Pancreas (tissue), 10 donors: ENCODE measurements around the gene MDP1. TPM values are rescaled to one million over a fixed set of nuclear protein-coding genes. Genes with fewer than 3 reads are reported as not detected.

Source experiments
- ATAC-seq, 4 donors: fragments of 200-7000 bp; cut with Tn5 transposase; one replicate each; pipeline versions ENCODE4 v1.8.0 to v1.9.1; 2020; ENCODE audit warnings: mild to moderate bottlenecking in 4 of 4, moderate library complexity in 4 of 4
- DNase-seq, 6 donors: peaks; one replicate each; pipeline ENCODE4 v3.0.0-alpha.2; 2020
- FAIRE-seq: peaks from 2 replicates; lab custom pipeline; 2012; peaks lifted over from hg19 to GRCh38; lab: Jason Lieb, UNC
- H3K27ac ChIP-seq, 4 donors: fragments of 200-600 bp; sonication (generic); 1 replicate in 3 of 4; 2 replicates in 1 of 4; pipeline versions ENCODE4 v1.5.0 to v1.8.0; 2020
- H3K27me3 ChIP-seq, 4 donors: fragments of 200-600 bp; one replicate each; pipeline ENCODE4 v1.8.0; 2021
- H3K36me3 ChIP-seq, 3 donors: fragments of 200-600 bp; sonication (generic) in 1 of 3; one replicate each; pipeline versions ENCODE4 v1.5.0 to v1.8.0; 2020 to 2021
- H3K4me1 ChIP-seq, 3 donors: fragments of 200-600 bp; one replicate each; pipeline ENCODE4 v1.8.0; 2021
- H3K4me3 ChIP-seq, 4 donors: fragments of 200-600 bp; sonication (generic) in 2 of 4; one replicate each; pipeline versions ENCODE4 v1.5.0 to v1.8.0; 2020 to 2021
- H3K9me3 ChIP-seq, 4 donors: fragments of 200-600 bp; one replicate each; pipeline ENCODE4 v1.8.0; 2021
- CTCF ChIP-seq, 4 donors: fragments of 200-600 bp; sonication (generic) in 3 of 4; IDR thresholded peaks; one replicate each; pipeline versions ENCODE4 v1.5.0 to v1.8.0; 2021; ENCODE audit warnings: antibody characterized with exemption in 4 of 4
- WGBS, 2 donors: extraction: QIAGEN DNeasy Blood & Tissue Kit; methylation state at CpG; one replicate each; pipeline ENCODE4 v1.1.7; 2013; 5-methylcytosine and 5-hydroxymethylcytosine counted together
- intact Hi-C, 3 donors: fragments of 100-400 bp; cut with DNase I; formaldehyde crosslinking; loops; one replicate each; pipeline versions ENCODE4 v1.11.1 to v1.14.2; 2022
- polyA plus RNA-seq, 2 donors: library from polyadenylated mRNA; stranded (reverse); fragments of 200-250 nt; gene quantifications; one replicate each; pipeline ENCODE4 v1.2.3, GENCODE V29; 2013
- total RNA-seq, 6 donors: library from RNA; stranded (reverse); fragmentation: NEBNext Ultra II Directional in 4 of 6; extraction: Animal tissue kit (Norgen Biotek cat#: 25700) in 4 of 6; gene quantifications; one replicate each; pipeline versions ENCODE4 v1.2.1 to v1.2.4, GENCODE V29; 2021 to 2023
- donor health status: healthy with polysubstance abuse.
- donor health status: DM: no; HTN: no; CAD: no; lungs with moderate emphysema.
- donor health status: DM: no; HTN: no; CAD: no.
- donor health status: control.
- donor health status: control.
- donor health status: Bipolar disorder and iron deficiency.
- donor health status: DM: yes; HTN: yes; CAD: no.
- donor health status: DM: no; HTN: no; CAD: no.
- donor health status: DM: no; HTN: no; CAD: no.
- donor health status: DM: yes; HTN: yes; CAD: no.

The MDP1 gene
- total and polyA plus RNA-seq, 8 donors: 7.8 to 31.7 (median 10.3) TPM

GRCh38 chr14:24261969-24262327 is 46.1 kb upstream of the MDP1 start:
- no peak overlapping the region for H3K4me3 ChIP-seq
- no peak overlapping the region for H3K27ac ChIP-seq
- DNase-seq (peak in 1 of 6 donors; percentile 32), FAIRE-seq (no peak), ATAC-seq (no peak)
- WGBS, 2 donors: 88 to 90% methylated on average over 19 of the region's 19 CpGs
- H3K9me3 ChIP-seq: no peaks in the 10 kb centered on the region
- intact Hi-C loops: no loop called here
- H3K4me1 ChIP-seq: no peaks in the 10 kb centered on the region
- H3K36me3 ChIP-seq: peaks cover 0 to 9% (median 0%) of the 10 kb centered on the region in 3 donors
- no peak for TF ChIP-seq CTCF (IDR thresholded peaks at IDR 0.05)
- no peaks in the 10 kb centered on the region for H3K27me3 ChIP-seq

DNA sequence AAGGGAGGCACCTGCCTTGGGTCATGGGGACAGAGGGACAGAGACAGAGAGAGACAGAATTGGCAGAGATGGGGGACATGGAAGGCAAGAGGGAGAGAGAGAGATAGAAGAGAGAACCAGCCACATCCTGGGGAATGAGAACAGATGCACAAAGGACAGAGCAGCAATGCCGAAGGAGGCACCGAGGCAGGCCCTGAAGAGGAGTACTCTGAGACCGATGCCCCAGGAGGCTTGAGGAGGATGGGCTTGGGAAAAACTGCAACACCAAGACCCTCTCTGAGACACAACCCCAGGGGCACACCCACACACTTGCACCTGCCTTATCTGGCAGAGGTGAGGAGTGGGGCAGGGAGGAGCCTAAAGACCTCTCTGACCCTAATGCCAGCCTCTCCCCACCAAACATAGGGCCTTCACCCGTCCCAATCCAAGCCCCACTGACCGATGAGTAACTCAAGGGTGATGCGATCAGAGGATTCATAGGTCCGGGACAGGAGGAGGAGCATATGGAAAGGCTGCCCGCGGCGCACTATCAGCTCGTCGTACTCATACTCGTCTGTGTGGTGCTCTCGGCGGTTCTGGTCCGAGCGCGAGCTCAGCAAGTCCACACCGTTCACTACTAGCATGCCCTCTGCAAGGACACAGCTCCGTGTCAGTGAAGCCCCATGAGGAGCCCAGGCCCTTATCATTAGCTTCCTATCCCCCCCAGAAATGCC is 45.5 kb upstream of the MDP1 start:
- no peak for TF ChIP-seq CTCF (IDR thresholded peaks at IDR 0.05)
- no peak for ATAC-seq

DNA sequence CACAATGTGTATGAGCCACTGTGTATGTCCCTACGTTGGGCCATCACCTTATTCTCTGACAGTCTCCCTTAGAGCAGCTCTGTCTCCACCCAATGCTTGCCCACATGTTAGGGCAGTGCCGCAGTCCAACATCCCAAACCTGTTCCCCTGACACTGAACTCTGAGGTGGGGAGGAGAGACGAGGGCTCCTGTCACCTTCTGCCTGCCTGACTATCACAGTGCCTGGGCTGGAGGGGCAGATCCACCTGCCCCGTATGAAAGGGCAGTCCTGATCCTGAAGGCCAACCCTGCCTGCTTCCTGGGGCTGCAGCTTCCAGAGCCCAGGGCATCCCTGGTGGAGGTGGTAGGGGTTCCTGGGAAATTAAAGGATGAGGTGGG is 44.9 kb upstream of the MDP1 start:
- FAIRE-seq (no peak), DNase-seq (peak in 1 of 6 donors; percentile 33), ATAC-seq (no peak)
- H3K9me3 ChIP-seq: no peaks in the 10 kb centered on the region
- peak overlapping the region in 1 of 4 donors; percentile 78 for H3K27ac ChIP-seq
- TF ChIP-seq CTCF (IDR thresholded peaks at IDR 0.05): no peak
- no peak overlapping the region for H3K4me3 ChIP-seq
- no peaks in the 10 kb centered on the region for H3K27me3 ChIP-seq
- no peaks in the 10 kb centered on the region for H3K36me3 ChIP-seq
- no peaks in the 10 kb centered on the region for H3K4me1 ChIP-seq
- WGBS, 2 donors: 75 to 83% methylated on average over 4 of the region's 4 CpGs
- intact Hi-C loops: no loop called here

More for the DNA sequence above, 45.5 kb upstream of the MDP1 start:
- WGBS, 2 donors: 89 to 95% methylated on average over 20 of the region's 20 CpGs
- DNase-seq: peak in 1 of 6 donors; percentile 33
- Histone ChIP-seq H3K4me3 (no peak overlapping the region), H3K27me3 (no peaks in the 10 kb centered on the region), H3K36me3 (peaks cover 0 to 3% (median 0%) of the 10 kb centered on the region in 3 donors), H3K27ac (no peak overlapping the region), H3K9me3 (no peaks in the 10 kb centered on the region), H3K4me1 (no peaks in the 10 kb centered on the region)
- FAIRE-seq: no peak
- intact Hi-C loops: no loop called here

- FAIRE-seq (no peak), DNase-seq (peak in 2 of 6 donors; percentile 32 to 60), ATAC-seq (peak; percentile 27 to 76 (median 62))
- Histone ChIP-seq H3K27me3 (no peaks in the 10 kb centered on the region), H3K27ac (peak overlapping the region in 3 of 4 donors; percentile 61 to 78 (median 64)), H3K36me3 (no peaks in the 10 kb centered on the region), H3K4me3 (no peak overlapping the region), H3K4me1 (no peaks in the 10 kb centered on the region), H3K9me3 (no peaks in the 10 kb centered on the region)
- intact Hi-C loops: no loop called here
- 72% methylated on average over 16 of the region's 16 CpGs for WGBS, 2 donors
- no peak for TF ChIP-seq CTCF (IDR thresholded peaks at IDR 0.05)
Observed at GRCh38 chr14:24260026-24260779, 44.3 kb upstream of the MDP1 start.
